ENCODE measurements around the gene CCNK.

Gene CCNK

DNA sequence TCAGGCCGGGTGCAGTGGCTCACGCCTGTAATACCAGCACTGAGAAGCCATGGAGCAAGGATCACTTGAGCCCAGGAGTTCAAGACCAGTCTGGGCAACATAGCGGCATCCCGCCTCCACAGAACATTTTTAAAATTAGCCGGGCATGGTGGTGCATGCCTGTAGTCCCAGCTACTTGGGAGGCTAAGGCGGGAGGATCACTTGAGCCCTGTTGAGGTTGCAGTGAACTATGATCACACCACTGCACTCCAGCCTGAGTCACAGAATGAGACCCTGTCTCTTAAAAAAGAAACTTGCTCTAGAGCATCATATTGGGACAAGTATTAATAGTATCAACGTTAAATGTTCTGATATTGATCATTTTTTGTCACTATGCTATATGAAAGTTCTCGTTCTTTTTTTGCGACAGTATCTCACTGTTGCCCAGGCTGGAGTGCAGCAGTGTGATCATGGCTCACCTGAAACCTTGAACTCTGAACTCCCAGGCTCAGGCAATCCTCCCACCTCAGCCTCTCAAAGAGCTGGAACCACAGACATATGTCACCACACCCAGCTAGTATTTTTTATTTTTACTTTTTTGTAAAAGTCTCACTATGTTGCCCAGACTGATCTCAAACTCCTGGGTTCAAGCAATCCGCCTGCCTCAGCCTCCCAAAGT is 75.1 kb downstream of the CCNK start:
- no peak for DNase-seq

DNA sequence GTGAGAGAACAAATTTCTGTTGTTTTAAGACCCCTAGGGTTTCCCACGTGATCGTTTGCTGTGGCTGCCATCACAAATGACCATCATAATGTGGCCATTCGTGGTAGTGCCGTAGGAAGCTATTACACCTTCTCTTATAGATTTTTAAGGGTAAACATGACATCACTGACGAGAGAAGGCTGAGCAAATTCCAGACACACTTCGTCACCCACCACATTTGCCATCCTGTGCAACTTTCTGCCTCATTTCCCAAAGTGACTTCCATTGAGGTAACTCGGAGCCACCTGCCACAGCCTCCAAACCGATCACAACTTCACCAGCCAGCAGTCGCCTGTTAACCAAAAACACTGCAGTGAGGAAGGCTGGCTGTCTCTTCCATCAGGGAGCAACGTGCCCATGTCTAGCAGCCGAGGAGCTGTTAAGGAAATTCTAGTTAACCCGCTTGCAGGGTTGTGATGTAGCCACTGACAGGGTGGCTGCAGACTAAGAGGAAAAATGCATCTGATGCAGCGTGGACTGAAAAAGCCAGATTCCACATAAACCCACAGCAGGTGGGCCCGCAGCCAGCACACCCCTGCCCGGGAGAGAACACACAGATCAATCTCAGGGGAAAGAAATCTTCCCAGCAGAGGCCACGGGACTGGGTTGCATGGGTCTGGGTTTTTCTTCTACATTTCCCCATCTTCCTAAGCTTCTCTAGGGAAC is 78.2 kb downstream of the CCNK start:
- no peak for DNase-seq

DNA sequence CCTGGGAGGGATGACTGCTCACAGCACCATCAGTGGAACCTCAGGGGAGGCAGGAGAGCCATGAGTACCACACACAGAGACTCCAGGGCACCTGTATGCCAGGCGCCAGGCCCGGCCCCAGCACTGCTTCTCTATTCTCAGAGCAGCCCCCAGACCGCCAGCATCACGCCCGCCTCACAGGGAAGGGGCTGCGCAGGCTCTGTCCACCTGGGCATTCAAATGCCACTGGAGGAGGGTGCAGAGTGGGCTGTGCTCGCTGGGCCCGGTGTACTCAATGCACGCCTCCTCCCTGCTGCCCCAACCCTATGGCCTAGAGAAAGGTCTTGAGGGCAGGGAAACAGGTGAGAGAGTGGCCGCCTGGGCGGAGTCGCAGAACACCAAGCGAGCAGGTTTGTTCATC is 79.2 kb downstream of the CCNK start:
- no peak for DNase-seq

DNA sequence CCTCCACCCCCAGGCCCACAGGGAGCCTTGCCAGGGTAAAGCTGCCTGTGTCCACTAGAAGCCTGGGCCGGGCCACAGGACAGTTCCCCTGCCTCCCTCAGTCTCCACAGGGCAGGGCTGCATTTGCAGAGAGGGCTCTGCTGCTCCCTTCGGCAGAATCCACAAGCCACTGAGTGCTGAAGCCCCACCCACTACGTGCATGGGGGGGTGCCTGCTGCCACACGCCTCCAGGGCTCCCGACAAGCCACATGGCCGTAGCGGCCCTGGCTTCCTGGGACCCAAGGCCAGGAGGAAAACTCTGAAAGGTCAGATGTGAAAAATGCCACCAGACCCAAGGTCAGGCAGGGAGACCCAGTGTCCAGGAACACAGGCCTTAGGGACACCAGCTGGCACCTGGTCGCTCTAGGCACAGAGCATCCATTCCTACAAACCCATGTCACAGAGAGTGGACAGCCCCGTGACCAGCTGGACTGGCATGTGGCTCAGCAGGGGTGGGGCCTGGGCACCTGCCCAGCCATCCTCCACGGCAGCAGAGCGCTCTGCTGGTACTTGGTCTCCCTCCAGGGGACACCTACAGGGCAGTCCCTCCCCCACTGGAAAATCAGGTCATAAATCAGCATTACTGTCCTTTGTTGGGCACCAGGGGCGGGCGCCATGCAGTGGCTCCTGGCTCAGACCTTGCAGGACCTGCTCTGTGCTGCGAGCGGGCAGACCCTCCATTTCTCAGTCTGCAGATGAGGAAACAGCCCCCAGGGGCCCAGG is 79.9 kb downstream of the CCNK start:
- no peak for DNase-seq

DNA sequence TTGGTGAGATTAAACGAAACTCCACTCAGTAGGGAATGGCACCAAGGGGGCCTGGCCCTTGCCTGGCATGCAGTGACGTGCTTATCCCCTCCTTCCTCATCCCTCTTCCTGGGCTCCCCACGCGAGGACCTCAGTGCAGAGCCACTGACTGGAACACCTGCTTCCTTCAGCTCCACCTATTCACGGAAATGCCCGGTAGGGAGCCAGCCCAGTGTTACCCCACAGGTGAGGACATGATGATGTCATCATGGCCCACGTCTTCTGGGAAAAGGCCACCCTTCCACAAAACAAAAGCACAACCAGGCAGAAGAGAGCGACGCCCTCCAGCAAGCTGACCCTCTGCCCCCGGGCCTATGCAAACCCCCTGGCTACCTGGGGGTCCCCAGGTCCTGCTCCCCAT is 80.7 kb downstream of the CCNK start:
- no peak for DNase-seq
